Hematopoietic multipotent progenitor cell treated with erythropoietin and hydrocortisone succinate and interleukin-3 and kit ligand, for 4 days (in vitro differentiated cells): ENCODE results near the gene SLC38A10.

ENCODE experiments used
- DNase-seq: peaks from one replicate; pipeline ENCODE4 v3.0.0-alpha.2; 2015

SLC38A10 gene

DNA sequence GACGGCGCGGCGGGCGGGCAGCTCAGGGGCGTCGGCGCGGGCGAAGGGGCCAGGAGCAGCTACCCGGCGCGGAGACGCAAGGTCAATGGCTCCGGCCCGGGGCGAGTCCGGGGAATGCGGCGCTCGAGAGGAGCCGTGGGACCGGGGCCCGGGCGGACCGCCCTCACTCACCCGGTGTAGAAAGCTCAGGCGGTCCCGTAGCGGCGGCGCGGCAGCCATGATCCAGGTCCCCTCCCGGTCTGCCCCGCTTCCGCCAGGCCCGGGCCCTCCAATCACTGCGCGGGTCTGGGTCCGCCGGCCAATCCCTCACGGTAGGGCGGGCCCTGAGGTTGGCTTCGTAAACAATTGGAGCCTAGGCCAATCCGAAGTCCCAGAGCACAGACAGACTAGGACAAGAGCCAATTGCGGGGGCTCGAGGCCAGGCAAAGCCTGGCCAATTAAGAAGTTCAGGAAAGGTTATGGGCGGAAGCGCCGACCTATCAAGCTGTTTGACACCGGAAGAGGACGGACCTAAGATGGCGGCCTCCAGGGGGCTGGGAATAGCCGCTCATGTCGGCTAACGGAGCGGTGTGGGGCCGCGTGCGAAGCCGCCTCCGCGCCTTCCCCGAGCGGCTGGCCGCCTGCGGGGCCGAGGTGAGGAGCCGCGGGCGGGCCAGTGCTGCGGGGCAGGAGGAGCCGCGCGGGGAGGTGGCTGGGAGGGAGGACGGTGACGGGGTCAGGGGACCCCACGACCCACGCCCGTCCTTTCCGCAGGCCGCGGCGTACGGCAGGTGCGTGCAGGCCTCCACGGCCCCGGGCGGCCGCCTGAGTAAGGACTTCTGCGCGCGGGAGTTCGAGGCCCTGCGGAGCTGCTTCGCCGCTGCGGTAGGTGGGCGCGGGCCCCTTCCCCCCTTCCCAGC, 56.0 kb downstream of the SLC38A10 start, which contains the start of the genes NDUFAF8 and TEPSIN:
Gene NDUFAF8 (plus strand): TSS at position 504 of the 899 bp plus-strand sequence. CDS start 46 bp downstream, at position 550.
Gene TEPSIN (minus strand): TSS at position 241 of the 899 bp plus-strand sequence. CDS start 22 bp downstream, at position 219.
- peak; percentile 100 for DNase-seq

DNA sequence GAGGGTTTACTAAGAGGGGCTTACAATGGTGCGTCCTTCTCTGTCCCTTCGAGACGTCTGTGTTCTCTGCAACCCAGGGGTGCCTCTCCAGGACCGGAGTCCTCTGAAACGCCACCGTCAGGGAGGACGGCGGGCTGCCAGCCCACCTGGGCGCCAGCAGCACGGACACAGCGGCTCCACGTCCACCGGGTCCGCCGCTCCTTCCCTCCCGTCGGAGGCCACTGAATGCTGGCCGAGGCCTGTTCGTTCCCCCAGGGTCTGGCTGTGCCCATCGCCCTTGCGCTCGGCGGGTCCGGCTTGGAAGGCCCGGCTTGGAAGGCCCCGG, 56.7 kb downstream of the SLC38A10 start:
- no peak for DNase-seq

DNA sequence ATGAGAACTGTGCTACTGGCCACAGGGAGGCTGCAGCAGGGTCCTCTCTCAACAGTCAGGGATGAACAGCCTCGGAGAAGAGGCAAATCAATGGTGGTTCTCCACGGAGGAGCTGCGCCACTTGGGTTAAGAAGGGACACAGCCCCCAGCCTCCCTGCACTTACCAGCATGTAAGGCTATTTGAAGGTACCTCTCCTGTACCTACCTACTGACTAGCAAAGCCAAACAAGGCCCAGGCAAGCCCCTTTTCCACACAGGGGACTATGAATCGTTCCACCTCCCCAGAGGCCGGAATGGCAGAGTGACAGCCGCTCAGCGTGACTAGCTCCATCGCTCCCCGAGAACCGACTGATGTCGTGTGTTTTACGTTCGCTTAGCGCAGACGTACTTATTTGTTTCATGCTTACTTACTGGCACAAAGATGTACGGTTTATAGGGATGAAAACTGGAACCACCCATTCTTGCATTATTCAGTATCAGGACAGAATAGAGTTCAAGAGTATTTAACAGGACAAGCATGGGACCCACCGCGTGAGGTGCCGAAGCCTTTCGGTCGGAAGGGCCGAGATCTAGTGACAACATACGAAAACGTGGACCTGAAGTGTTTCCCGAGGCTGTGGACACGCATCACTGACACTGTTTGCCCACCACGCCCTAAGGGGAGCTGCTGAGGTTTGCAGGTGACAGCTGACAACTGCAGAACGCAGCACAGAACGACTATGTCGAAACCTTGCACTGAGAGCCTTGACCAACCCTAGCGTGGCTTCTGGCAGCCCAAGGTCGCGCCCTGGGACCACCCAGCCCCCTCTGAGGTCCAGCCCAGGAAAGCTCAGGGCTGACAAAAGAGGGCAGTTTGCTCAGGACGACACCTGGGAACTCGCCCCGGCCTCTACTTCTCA, 57.3 kb downstream of the SLC38A10 start:
- DNase-seq = no peak

DNA sequence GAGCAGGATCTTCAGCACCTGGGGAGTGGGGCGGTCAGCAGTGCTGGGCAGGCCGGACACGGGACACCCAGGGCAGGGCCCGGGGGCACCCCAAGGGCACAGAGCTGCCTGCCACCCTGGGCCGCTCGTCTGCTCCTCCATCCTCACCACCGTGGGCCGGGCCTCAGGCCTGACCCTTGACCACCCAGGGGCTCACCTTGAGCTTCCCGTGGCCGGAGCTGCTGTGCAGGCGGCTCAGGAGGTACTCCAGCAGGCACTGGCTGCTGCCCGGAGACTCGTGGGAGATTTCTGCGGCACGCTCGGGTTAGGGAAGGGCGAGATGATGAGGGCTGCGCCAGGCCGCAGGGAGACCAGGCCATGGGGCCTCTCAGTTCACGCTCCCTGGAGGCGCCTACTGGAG, 58.3 kb downstream of the SLC38A10 start:
- no peak for DNase-seq

DNA sequence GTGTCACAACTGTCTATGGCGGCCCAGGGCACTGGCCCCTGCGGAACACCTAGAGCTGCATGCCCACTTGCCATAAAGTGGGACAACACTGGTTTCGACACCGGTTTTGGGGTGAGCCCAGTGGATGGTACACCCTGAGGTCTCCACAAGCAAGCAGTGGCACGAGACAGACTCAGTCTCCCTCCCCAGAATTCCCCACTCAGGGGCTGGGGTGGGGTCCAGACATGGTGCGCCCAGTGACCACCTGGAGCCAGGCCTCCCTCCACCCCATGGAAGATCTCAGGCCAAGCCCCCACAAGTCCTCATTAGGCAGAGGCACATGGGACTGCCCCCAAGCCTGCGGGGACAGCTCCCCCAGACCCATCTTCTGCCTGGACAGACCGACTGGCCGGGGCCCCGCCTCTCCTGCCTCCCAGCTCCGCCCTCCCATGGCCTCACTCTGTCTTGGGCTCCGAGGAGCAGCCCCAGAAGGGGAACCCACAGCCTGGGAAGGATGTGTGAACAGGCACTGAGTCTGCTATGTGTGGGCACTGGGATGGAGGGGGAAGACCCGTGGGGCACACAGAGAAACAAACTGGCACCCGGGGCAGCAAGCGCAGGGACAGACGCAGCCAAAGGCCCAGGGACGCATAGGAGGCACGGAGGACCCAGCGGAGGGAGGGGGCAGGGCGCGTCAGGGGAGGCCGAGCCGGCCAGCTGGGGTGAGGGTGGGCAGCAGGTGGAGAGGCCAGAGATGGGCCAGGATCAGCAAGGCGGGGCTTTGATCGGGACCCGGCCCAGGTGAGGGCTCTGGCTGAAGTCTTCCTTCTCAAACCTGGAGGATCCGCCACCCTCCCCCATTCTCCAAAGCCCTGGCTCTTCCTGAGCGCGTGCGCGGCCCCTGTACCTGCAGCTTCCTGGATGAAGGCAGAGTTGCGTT, 59.0 kb downstream of the SLC38A10 start:
- DNase-seq = no peak

DNA sequence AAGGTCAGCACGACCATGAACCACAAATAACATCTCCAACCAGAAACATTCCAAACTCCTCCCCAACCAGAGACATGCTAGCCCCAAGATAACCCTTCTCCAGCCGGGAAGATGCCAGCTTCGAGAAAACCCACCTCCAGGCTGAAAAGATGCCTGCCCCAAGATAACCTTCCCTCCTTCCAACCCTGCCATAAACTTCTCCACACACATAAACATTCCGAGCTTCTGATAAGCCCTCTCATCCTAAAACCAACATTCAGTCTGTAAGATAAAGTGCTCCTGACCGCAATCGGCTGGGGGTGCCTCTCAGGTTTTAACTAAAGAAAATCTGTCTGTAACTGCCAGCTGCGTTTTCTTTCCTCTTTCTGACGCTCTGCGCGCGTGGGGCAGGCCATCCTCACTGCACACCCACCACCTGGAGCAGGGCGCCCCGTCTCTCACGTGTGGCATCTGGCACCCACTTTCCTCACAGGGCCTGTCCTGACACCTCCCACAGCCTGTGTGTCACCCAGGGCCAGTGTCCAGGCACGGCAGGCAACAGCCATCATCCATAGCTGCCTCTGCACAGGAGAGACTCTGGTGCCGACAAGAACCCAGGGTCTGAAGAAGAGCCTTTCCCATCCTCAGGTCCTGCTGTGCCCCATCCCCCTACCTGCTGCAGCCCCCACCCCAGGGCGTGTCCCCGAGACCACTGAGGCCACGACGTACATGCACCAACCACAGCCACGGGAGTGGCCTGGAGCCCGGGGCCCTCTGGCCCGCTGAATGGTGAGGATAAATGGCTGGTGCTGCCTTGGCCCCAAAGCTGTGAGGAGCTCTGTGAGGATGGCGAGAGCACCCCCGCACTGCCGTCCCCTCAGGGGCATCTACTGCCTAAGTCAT, 59.9 kb downstream of the SLC38A10 start:
- no peak for DNase-seq

DNA sequence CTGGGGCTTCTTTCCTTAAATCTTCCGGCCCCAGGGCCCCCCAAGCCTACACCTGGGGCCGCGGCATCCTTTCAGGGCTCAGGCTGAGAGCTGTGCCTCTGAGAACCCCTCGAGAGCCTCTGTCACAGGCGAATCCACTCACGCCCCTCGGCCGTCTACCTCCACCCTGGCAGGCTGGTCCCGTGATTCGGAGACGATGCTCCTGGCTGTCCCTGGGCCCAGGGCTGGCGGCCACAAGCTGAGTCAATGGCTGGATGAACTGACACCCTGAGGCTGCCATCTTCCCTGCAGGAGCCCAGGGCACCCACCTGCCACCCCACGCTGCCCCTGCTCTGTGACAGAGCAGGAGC, 60.6 kb downstream of the SLC38A10 start:
- no peak for DNase-seq

DNA sequence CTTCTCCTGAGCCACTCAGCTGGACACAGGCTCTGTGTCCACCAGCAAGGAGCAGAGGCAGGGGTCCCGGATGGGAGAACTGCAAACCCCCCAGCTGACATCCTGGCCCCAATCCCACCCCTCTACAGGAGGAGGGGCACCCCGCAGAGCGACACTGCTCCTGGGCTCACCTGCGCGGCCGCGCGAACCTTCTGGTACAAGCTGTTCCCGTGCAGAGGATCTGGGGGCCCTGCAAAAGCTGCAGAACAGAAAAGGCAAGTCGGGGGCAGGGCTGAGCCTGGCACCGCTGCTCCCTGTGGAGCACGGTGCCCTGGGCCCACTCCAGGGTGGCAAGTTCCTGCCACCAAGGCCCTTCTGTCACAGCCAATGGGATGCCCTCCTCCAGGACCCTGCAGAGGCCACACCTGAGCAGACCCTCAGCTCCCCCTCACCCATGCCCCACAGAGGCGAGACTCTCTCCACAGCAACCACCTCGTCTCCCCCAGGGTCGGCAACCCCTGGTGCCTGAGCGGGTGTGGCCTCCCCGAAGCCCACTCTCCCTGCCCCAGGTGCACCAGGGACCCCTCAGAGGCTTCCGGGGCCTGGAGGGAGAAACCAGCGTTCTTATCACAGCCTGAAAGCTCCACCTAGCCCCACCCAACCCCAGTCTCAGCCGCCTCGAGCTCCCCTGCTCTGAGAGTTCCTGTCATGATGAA, 61.1 kb downstream of the SLC38A10 start:
- no peak for DNase-seq

DNA sequence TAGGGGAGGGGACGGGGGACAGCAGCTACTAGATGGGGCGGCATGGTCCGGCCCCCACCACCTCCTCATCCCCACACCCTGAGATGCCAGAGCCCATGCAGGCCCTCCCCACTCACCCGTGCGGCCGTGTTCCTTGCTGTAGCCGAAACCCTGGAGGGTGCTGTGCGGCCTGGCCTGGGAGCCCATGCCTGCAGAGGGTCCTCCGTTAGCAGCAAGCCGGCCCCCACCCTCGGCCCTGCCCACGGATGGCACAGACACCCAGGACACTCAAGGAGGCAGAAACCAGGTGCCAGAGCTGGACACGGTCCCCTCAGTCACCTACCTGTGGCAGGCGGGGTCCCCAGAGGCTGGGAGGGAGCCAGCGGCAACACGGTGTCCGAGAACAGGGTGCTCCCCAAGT, 61.8 kb downstream of the SLC38A10 start:
- DNase-seq = no peak

DNA sequence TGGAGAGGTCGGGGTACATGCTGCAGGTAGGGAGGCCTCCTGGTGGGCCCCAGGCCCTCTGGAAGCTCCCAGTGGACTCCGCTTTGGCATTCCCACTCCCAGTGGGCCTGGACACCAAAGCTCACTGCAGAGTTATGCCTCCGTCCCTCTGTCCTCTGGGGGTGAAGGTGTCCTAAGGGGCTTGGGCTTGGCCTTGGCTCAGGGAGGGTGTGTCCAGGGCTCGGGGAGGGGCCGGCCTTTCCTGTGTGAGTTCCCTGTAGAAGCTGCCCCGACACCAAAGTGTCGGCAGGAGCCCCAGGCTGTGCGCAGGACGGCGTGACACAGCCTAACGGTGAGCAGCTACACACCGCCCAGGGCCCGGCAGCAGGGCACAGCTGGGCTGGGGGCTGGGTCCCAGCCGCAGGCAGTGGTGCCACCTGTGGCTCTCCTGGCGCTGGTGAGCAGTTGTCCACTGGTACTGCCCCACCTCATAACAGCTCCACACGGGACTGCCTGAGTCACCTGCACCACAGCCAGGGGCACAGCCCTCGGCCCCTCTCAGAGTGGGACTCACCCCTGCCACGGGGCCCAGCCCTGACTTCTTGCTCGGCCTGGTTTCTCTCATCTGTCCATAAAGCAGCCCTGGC, 62.4 kb downstream of the SLC38A10 start:
- no peak for DNase-seq

DNA sequence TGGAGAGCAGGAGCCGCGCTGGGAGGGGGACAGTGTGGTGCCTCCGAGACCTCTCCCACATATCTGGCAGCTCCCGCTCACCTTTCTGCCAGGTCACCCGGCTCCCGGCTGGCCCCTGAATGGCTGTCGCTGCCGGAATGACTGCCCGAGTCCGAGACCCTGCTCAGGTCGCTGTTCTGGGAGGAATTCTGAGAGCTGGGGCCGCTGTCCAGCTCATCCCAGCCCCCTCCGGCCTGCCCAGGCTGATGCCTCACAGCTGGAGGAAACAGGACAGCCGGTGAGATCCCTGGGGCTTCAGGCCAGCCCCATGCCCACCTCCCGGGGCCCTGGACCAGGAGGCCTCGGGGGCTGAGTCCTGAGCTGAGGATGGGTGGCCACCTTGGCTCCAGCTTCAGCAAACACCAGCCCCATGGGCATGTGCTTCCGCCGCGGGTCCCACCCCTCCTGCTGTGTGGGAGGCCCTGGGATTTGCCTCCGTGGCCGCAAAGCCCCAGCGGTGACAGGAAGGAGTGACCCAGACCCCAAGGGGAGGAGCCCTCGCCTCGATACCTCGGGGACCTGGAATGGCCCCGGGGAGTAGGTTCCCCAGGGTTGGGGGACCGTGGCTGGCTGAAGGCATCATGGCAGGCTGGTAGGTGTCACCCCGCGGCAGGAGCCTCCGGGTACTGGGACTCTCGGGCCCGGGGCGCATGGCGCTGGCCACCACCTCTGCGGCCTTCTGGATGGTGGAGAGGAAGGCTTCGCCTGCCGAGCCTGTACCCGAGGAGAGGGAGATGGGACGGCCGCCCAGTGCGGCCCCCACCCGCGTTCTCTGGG, 63.1 kb downstream of the SLC38A10 start:
- DNase-seq = no peak

DNA sequence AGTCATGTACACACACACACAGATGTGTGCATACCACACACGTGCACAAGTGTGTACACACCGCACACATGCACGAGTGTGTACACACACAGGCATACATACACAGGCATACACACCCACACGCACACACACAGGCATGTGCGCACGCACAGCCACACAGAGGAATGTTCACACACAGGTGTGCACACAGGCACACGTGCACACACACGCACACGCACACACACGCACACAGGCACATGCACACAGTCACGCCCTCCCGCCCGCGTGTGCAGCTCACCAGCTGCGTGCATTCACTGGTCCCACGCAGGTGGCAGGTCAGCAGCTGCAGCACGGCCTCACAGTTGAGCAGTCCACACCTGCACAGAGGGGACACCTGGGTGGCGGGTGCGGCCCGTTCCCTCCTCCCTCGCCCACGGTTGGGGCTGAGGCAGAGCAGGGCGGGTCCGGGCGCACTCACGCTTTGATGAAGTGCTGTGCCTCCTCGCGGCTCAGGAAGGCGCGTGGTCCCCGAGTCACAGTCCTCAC, 63.9 kb downstream of the SLC38A10 start:
- no peak for DNase-seq

DNA sequence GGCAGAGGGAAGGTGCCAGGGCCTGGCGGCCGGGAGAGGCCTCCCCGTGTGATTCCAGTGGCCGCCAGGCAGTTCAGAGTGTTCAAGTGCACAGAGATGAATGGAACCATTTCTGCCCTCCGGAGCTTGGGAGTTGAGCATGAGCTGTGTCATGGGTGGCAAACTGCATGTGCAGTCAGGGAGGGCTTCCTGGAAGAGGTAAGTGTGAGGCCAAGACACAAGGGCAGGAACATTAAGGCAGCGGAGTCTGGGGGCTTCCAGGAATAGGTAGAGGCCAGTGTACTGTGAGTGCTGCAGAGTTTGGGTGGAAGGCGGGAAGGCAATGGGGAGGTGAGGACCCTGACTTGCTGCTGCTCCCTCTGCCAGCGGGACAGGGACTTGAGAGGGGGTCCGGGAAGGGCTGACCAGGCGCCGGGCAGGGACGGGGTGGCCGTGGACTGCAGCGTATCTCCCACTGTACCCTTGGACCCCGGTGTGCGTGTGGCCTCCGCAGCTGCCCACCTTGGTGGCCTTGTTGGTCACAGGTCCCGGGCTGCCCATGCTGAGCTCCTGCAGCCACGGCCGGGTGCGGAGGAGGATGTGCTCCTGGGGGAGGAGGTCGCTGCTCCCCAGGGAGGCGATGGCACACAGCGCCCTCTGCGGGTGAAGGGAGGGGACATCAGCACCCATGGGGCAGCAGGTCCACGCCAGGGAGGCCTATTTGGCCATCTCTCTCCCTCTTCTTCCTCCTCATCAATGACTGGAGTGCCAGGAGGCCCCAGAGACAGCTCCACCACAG, 64.9 kb downstream of the SLC38A10 start:
- DNase-seq = no peak

DNA sequence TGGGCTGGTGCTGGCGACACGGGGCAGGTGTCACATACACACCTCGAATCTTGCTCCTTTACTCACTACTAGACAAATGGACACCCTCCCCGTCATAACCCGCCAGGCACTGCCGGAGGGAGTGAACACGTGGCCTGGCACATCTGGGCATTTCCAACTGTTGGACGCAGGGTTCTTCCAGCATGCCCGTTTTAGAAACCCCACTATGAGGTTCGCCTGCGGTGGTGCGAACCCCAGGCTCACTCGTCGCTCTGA, 65.5 kb downstream of the SLC38A10 start:
- no peak for DNase-seq

DNA sequence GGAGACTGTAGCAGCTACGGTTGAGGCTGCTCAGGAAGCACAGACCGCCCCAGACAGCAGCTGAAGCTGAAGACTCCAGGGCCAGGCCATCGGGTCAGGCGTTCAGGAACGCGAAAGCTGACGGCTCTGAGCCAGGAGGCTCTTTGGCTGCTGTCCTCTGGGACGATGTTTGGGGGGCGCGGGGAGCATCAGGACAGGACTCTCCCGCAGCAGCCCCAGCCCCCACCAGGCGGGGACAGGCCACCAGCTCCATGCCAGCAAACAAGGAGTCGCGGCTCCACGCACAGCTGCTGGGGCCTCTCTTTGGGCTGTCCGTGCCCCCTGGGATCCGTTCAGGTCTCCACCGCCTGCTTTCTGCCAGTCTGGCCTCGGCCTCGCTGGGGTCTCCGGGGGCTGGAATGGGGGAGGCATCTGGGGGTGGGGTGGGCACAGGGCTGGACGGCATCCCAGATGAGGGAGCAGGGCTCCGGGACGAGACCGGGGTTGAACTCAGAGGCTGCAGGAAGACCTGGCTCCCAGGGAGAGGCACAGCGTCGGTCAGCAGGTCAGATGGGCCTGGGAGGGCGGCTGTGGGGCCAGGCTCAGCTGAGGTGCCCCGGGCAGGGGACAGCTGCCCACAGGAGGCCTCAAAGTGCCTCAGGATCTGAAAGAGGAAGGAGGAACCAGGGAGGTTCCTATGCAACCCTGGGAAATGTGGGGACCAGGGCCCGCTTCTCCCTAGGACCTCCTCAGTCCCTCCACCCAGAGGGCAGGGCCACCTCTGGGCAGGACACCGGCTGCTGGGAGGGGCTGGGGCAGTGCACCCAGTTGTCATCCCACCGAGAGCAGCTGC, 66.1 kb downstream of the SLC38A10 start:
- no peak for DNase-seq

DNA sequence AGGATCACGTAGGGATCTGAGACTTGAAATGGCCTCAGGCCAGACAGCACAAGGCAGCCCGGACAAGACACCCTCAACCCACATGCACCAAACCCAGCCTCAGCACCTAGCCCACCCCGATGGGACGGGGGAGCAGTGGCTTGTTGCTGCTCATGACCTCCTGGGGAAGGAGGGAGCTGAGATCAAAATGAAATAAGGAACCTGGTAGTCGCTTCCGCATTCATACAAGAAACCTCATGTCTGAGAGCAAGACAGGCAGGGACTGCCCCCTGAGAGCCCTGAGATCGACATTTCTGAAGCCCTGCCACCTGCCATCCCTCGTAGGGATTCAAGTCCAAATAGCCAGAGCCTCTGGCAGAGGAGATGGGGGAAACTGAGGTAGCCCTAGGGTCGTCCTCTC, 66.7 kb downstream of the SLC38A10 start:
- peak; percentile 68 for DNase-seq

DNA sequence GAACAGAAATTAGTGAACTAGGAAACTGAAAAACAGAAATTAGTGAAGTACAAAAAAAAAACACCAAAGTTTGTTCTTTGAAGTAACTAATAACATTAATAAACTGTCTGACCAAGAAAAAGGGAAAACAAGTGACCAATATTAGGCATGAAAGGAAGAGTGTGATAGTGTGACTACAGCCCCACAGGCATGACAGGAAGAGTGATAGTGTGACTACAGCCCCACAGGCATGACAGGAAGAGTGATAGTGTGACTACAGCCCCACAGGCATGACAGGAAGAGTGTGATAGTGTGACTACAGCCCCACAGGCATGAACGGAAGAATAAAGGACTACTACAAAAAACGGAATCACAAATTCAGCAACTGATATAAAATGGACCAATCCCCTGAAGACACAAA, 67.5 kb downstream of the SLC38A10 start:
- peak; percentile 66 for DNase-seq

DNA sequence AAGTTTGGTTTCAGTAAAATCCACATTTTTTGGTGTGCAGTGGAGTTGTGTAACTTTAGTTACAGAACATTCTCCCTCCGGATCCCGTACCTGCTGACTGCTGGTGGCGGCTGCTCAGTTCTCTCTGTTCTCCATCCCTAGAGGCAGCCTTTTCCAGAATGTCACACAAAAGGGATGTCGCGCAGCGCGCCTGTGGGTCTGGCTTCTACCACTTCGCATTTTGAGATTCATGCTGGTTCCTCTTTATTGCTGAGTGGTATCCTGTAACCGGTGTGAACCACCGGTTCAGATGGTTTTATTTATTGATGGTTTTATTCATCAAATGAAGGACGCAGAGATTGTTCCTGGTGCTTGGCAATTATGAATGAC, 71.4 kb downstream of the SLC38A10 start:
- DNase-seq = peak; percentile 65
